ENCODE results near the gene LAMB1.

Gene LAMB1

GRCh38 chr7:108016841-108017775 is 14.1 kb upstream of the LAMB1 start:
- DNase-seq = no peak

- DNase-seq = no peak
Observed at GRCh38 chr7:108015740-108016139, 12.8 kb upstream of the LAMB1 start.

GRCh38 chr7:108014747-108015682 is 12.1 kb upstream of the LAMB1 start:
- DNase-seq = no peak

GRCh38 chr7:108014215-108014614 is 11.3 kb upstream of the LAMB1 start:
- DNase-seq = no peak

- DNase-seq = no peak
Observed at GRCh38 chr7:108012499-108013430, 9.8 kb upstream of the LAMB1 start.

- DNase-seq = no peak
Observed at GRCh38 chr7:108010377-108010776, 7.4 kb upstream of the LAMB1 start.

- DNase-seq = no peak
Observed at GRCh38 chr7:108009873-108010272, 6.9 kb upstream of the LAMB1 start.

GRCh38 chr7:108008827-108009226 is 5.9 kb upstream of the LAMB1 start:
- DNase-seq = no peak

- no peak for DNase-seq
Observed at GRCh38 chr7:108008240-108008639, 5.3 kb upstream of the LAMB1 start.

- no peak for DNase-seq
Observed at GRCh38 chr7:108007762-108008161, 4.8 kb upstream of the LAMB1 start.

- DNase-seq = no peak
Observed at GRCh38 chr7:108007261-108007660, 4.3 kb upstream of the LAMB1 start.

- no peak for DNase-seq
Observed at GRCh38 chr7:108004220-108005142, 1.5 kb upstream of the LAMB1 start.

- DNase-seq = no peak
Observed at GRCh38 chr7:108003599-108003935, 606 bp upstream of the LAMB1 start.

GRCh38 chr7:108001764-108002725 is 916 bp downstream of the LAMB1 start:
- DNase-seq = no peak

- no peak for DNase-seq
Observed at GRCh38 chr7:108000875-108001763, 1.8 kb downstream of the LAMB1 start.

GRCh38 chr7:107999779-108000560 is 3.0 kb downstream of the LAMB1 start:
- no peak for DNase-seq

- DNase-seq = no peak
Observed at GRCh38 chr7:107998660-107999480, 4.1 kb downstream of the LAMB1 start.
